Natural killer cell (primary cell): ENCODE measurements around the gene MUCL3. TPM values are rescaled to one million over a fixed set of nuclear protein-coding genes. Genes with fewer than 3 reads are reported as not detected.

ENCODE experiments used
- ATAC-seq, 3 donors: fragments of 150-1000 bp in 2 of 3; fragments of 200-7000 bp in 1 of 3; cut with Tn5 transposase; 1 replicate in 1 of 3; 2 replicates in 2 of 3; pipeline ENCODE4 v1.10.0; 2021; ENCODE audit warnings: mild to moderate bottlenecking in 2 of 3, moderate library complexity in 2 of 3
- DNase-seq, 2 donors: peaks; one replicate each; pipeline versions ENCODE4 v3.0.0 to v3.0.0-alpha.2; 2013 to 2021; ENCODE audit warnings: mixed read lengths in 1 of 2
- H3K27ac ChIP-seq: one replicate; pipeline ENCODE4 v1.5.1; 2013; ENCODE audit warnings: mild to moderate bottlenecking, low read length
- H3K27me3 ChIP-seq: one replicate; pipeline ENCODE4 v1.6.1; 2013; ENCODE audit warnings: low read length; ENCODE audit not compliant: control insufficient read depth, insufficient read depth
- H3K36me3 ChIP-seq: one replicate; pipeline ENCODE4 v1.6.1; 2013; ENCODE audit warnings: low read length; ENCODE audit not compliant: control insufficient read depth, insufficient read depth
- H3K4me1 ChIP-seq: one replicate; pipeline ENCODE4 v1.6.1; 2013; ENCODE audit warnings: low read length; ENCODE audit not compliant: control insufficient read depth, insufficient read depth
- H3K4me3 ChIP-seq: one replicate; pipeline ENCODE4 v1.5.1; 2013; ENCODE audit warnings: low read length
- H3K9me3 ChIP-seq: one replicate; pipeline ENCODE4 v1.6.1; 2013; ENCODE audit warnings: low read length; ENCODE audit not compliant: control insufficient read depth, insufficient read depth
- H3K27ac Mint-ChIP-seq, 2 donors: one replicate each; pipeline ENCODE4 v1.8.0; 2022; ENCODE audit warnings: mild to moderate bottlenecking in 2 of 2, mixed read lengths in 2 of 2, moderate library complexity in 1 of 2
- H3K27me3 Mint-ChIP-seq, 2 donors: one replicate each; pipeline ENCODE4 v1.8.0; 2022; ENCODE audit warnings: low read depth in 2 of 2, mixed read lengths in 2 of 2
- H3K36me3 Mint-ChIP-seq: one replicate; pipeline ENCODE4 v1.8.0; 2022; ENCODE audit warnings: mixed read lengths
- H3K4me1 Mint-ChIP-seq, 2 donors: one replicate each; pipeline ENCODE4 v1.8.0; 2022; ENCODE audit warnings: mixed read lengths in 2 of 2
- H3K4me3 Mint-ChIP-seq: one replicate; pipeline ENCODE4 v1.8.0; 2022; ENCODE audit warnings: mild to moderate bottlenecking, moderate library complexity, mixed read lengths
- H3K9me3 Mint-ChIP-seq, 2 donors: one replicate each; pipeline ENCODE4 v1.8.0; 2022; ENCODE audit warnings: mixed read lengths in 2 of 2
- WGBS: methylation state at CpG from one replicate; pipeline ENCODE4 v1.1.7; 2013; ENCODE audit warnings: missing lambda C conversion rate; ENCODE audit not compliant: insufficient coverage; 5-methylcytosine and 5-hydroxymethylcytosine counted together
- intact Hi-C: fragments of 100-400 bp; cut with micrococcal nuclease; formaldehyde crosslinking; loops from one replicate; pipeline ENCODE4 v1.14.2; 2022
- total RNA-seq, 4 donors: library from RNA; stranded (reverse); fragments of 120-200 nt in 1 of 4; gene quantifications; one replicate each; pipeline versions ENCODE4 v1.2.3 to v1.2.4, GENCODE V29; 2013 to 2022
- TF ChIP-seq, protein P1 (sequence below): fragments of 200-600 bp; IDR thresholded peaks from one replicate; pipeline ENCODE4 v1.8.0; 2022; ENCODE audit warnings: antibody characterized with exemption

Gene MUCL3
- total RNA-seq, 3 donors from 2014 or later (not counting 1 experiment from before 2014, with no cell fraction given): not detected

DNA sequence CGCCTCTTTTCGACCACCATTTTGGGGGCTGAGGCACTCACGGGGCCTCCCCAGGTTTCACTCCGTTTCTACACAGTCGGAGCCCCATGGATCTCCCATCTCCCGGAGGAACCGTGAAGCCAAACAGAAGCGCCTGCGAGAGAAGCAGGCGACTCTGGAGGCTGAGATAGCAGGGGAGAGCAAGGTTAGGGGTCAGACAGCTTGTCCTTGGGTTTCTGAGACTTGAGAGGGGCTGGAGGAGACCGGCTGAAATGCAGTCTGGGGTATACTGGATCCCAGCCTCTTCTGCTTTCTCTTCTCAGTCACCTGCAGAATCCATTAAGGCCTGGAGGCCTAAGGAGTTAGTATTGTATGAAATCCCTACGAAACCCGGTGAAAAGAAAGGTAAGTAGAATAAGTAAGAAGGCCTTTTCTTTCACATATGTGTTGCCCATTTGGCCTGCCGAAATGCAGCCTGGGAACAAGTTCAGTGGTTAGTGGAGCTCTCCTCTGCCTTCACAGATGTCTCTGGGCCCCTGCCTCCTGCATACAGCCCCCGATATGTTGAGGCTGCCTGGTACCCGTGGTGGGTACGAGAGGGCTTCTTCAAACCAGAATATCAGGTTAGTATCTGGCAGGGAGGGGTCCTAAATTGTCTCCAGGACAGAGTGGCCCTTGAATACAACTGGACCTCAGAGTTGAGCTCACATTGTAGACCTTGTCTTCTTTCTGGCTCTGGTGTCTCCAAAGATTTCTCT, 25.8 kb upstream of the MUCL3 start:
- H3K36me3 Mint-ChIP-seq: peaks cover 6% of the 10 kb centered on the region
- intact Hi-C loops: loop anchor here (10.0 kb wide), 1 partner anchor 170 kb away; no protein-coding TSS in a partner anchor
- H3K27ac Mint-ChIP-seq: peak overlapping the region; percentile 73 to 85
- Histone ChIP-seq H3K4me3 (peak overlapping the region; percentile 65), H3K36me3 (peaks cover 30% of the 10 kb centered on the region), H3K4me1 (peaks cover 14% of the 10 kb centered on the region), H3K9me3 (no peaks in the 10 kb centered on the region), H3K27ac (no peak overlapping the region), H3K27me3 (no peaks in the 10 kb centered on the region)
- H3K4me3 Mint-ChIP-seq: peak overlapping the region; percentile 93
- TF ChIP-seq, protein P1, sequence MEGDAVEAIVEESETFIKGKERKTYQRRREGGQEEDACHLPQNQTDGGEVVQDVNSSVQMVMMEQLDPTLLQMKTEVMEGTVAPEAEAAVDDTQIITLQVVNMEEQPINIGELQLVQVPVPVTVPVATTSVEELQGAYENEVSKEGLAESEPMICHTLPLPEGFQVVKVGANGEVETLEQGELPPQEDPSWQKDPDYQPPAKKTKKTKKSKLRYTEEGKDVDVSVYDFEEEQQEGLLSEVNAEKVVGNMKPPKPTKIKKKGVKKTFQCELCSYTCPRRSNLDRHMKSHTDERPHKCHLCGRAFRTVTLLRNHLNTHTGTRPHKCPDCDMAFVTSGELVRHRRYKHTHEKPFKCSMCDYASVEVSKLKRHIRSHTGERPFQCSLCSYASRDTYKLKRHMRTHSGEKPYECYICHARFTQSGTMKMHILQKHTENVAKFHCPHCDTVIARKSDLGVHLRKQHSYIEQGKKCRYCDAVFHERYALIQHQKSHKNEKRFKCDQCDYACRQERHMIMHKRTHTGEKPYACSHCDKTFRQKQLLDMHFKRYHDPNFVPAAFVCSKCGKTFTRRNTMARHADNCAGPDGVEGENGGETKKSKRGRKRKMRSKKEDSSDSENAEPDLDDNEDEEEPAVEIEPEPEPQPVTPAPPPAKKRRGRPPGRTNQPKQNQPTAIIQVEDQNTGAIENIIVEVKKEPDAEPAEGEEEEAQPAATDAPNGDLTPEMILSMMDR: no peak
- peak in 1 of 2 donors; percentile 14 for DNase-seq
- no peaks in the 10 kb centered on the region for H3K9me3 Mint-ChIP-seq
- 68% methylated on average over 17 of the region's 17 CpGs for WGBS
- ATAC-seq: no peak
- no peaks in the 10 kb centered on the region for H3K27me3 Mint-ChIP-seq
- peaks cover 16 to 33% of the 10 kb centered on the region in 2 donors for H3K4me1 Mint-ChIP-seq

DNA sequence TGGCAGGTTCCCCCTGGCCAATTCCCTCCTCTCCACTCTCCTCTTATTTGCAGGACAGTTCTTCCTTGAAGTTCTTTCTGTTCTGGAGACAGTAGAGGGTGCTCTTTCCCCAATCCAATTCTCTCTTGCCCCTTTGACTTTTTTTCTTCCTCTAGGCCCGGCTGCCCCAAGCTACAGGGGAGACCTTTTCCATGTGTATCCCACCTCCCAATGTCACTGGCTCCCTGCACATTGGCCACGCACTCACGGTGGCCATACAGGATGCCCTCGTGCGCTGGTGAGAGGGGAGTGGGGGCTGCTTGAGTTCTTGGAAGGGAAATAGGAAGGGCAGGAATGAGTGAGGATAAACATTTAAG, 25.2 kb upstream of the MUCL3 start:
- Mint-ChIP-seq H3K4me3 (peak overlapping the region; percentile 93), H3K27me3 (no peaks in the 10 kb centered on the region), H3K9me3 (no peaks in the 10 kb centered on the region), H3K36me3 (peaks cover 6% of the 10 kb centered on the region), H3K27ac (peak overlapping the region; percentile 3 to 41), H3K4me1 (peaks cover 16 to 33% of the 10 kb centered on the region in 2 donors)
- DNase-seq (peak in 1 of 2 donors; percentile 62), ATAC-seq (no peak)
- H3K4me1 ChIP-seq: peaks cover 14% of the 10 kb centered on the region
- H3K27ac ChIP-seq: no peak overlapping the region
- H3K36me3 ChIP-seq: peaks cover 33% of the 10 kb centered on the region
- H3K27me3 ChIP-seq: no peaks in the 10 kb centered on the region
- no peaks in the 10 kb centered on the region for H3K9me3 ChIP-seq
- no peak overlapping the region for H3K4me3 ChIP-seq
- TF ChIP-seq, protein P1: peak; percentile 17
- intact Hi-C loops: loop anchor here (10.0 kb wide), 1 partner anchor 169 kb away; no protein-coding TSS in a partner anchor
- WGBS: 37% methylated on average over 5 of the region's 5 CpGs

DNA sequence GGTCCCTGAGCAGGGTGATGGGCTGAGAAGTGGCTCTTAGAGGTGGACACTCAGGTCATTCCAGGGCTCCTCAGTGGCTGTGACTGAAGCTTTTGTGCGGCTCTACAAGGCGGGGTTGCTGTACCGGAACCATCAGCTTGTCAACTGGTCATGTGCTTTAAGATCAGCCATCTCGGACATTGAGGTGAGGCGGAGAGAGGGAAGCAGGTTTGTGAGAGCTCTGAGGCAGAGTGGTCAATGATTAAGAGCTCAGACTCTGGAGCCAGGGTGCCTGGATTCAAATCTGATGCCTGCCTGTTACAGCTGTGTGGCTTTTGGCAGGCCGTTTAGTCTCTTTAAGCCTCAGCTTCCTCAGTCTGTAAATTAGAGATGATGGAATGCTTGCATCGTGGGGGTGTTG, 23.7 kb upstream of the MUCL3 start:
- 97% methylated on average over 7 of the region's 7 CpGs for WGBS

More for the DNA sequence above, 23.7 kb upstream of the MUCL3 start:
- Histone ChIP-seq H3K9me3 (no peaks in the 10 kb centered on the region), H3K4me3 (no peak overlapping the region), H3K27me3 (no peaks in the 10 kb centered on the region), H3K36me3 (peaks cover 37% of the 10 kb centered on the region), H3K27ac (no peak overlapping the region), H3K4me1 (peaks cover 14% of the 10 kb centered on the region)
- Mint-ChIP-seq H3K4me1 (peaks cover 16 to 33% of the 10 kb centered on the region in 2 donors), H3K27ac (no peak overlapping the region), H3K9me3 (no peaks in the 10 kb centered on the region), H3K27me3 (no peaks in the 10 kb centered on the region), H3K4me3 (no peak overlapping the region), H3K36me3 (peaks cover 6% of the 10 kb centered on the region)
- intact Hi-C loops: loop anchor here (10.0 kb wide), 1 partner anchor 168 kb away; no protein-coding TSS in a partner anchor
- DNase-seq (no peak), ATAC-seq (no peak)
- TF ChIP-seq, protein P1: no peak
